Choroid plexus epithelial cell (primary cell): Measurements from ENCODE around the gene MTAP.
A peak's percentile ranks its signal among the peaks of the same experiment; 100 is the strongest.

Experiments
- DNase-seq: peaks from one replicate; pipeline ENCODE4 v3.0.0-alpha.2; 2010; ENCODE audit warnings: low read depth
- H3K4me3 ChIP-seq: 2 replicates; pipeline ENCODE4 v1.5.1; 2011; ENCODE audit warnings: low read depth, mild to moderate bottlenecking, control low read depth, low read length, moderate library complexity
- CTCF ChIP-seq: conservative IDR thresholded peaks from 2 replicates; pipeline ENCODE4 v1.5.1; 2011; ENCODE audit warnings: low read depth, mild to moderate bottlenecking, control low read depth, inconsistent platforms, low read length, moderate library complexity

Gene MTAP

GRCh38 chr9:21856301-21857094 lies 54.1 kb downstream of the MTAP start:
- TF ChIP-seq CTCF = no peak
- DNase-seq = peak; percentile 45

GRCh38 chr9:21862871-21863270 lies 60.4 kb downstream of the MTAP start:
- no peak for DNase-seq
- TF ChIP-seq CTCF = no peak
- no peak overlapping the region for H3K4me3 ChIP-seq

More at GRCh38 chr9:21856301-21857094, 54.1 kb downstream of the MTAP start:
- H3K4me3 ChIP-seq = no peak overlapping the region

GRCh38 chr9:21864505-21864904 lies 62.1 kb downstream of the MTAP start:
- no peak for DNase-seq
- no peak for TF ChIP-seq CTCF
- no peak overlapping the region for H3K4me3 ChIP-seq

- no peak for TF ChIP-seq CTCF
- no peak for DNase-seq
- H3K4me3 ChIP-seq = no peak overlapping the region
Measured at GRCh38 chr9:21866302-21866701, 63.9 kb downstream of the MTAP start.

GRCh38 chr9:21871256-21871975 lies 69.0 kb downstream of the MTAP start:
- H3K4me3 ChIP-seq = no peak overlapping the region
- TF ChIP-seq CTCF = no peak
- no peak for DNase-seq

- TF ChIP-seq CTCF = no peak
- DNase-seq = no peak
- no peak overlapping the region for H3K4me3 ChIP-seq
Measured at GRCh38 chr9:21872696-21873095, 70.3 kb downstream of the MTAP start.
